AG04450 (cell line): Measurements from ENCODE around the gene SH3PXD2A. TPM values are rescaled to one million over a fixed set of nuclear protein-coding genes. Genes with fewer than 3 reads are reported as not detected.

Source experiments
- CTCF ChIA-PET: fragments of 300-600, 350-600 bp; formaldehyde crosslinking; extraction: SDS; loops from one replicate; lab custom pipeline; 2022; ENCODE audit warnings: antibody characterized with exemption, inconsistent platforms; lab: Charles Lee
- POLR2A ChIA-PET: fragments of 350-600 bp; formaldehyde crosslinking; extraction: SDS; loops from one replicate; lab custom pipeline; 2021; ENCODE audit warnings: antibody characterized with exemption, inconsistent platforms; lab: Yijun Ruan, JAX
- DNase-seq: peaks from one replicate; pipeline ENCODE4 v3.0.0-alpha.2; 2011; ENCODE audit warnings: low read depth, low spot score
- H3K27ac ChIP-seq: one replicate; pipeline ENCODE4 v1.5.1; 2012; ENCODE audit warnings: low read depth, low read length, control low read depth
- H3K27me3 ChIP-seq: one replicate; pipeline ENCODE4 v1.6.0; 2012; ENCODE audit warnings: low read length; ENCODE audit not compliant: control insufficient read depth, insufficient read depth
- H3K4me3 ChIP-seq: 2 replicates; pipeline ENCODE4 v1.5.1; 2011; ENCODE audit warnings: mild to moderate bottlenecking, low read depth, low read length, control low read depth
- H3K9me3 ChIP-seq: 2 replicates; pipeline ENCODE4 v1.5.1; 2012; ENCODE audit warnings: low read length; ENCODE audit not compliant: control insufficient read depth, insufficient read depth
- polyA plus RNA-seq: library from polyadenylated mRNA; depleted of rRNA; stranded (reverse); fragments of >200 nt; gene quantifications from 2 replicates; pipeline ENCODE4 v1.2.3, GENCODE V29; 2011
- TF ChIP-seq, protein P1 (sequence below): IDR thresholded peaks from 2 replicates; pipeline ENCODE4 v1.5.1; 2011; ENCODE audit warnings: low read depth, low read length, control low read depth, inconsistent platforms

Gene SH3PXD2A
- polyA plus RNA-seq, 1 experiment = 22.9 TPM

DNA sequence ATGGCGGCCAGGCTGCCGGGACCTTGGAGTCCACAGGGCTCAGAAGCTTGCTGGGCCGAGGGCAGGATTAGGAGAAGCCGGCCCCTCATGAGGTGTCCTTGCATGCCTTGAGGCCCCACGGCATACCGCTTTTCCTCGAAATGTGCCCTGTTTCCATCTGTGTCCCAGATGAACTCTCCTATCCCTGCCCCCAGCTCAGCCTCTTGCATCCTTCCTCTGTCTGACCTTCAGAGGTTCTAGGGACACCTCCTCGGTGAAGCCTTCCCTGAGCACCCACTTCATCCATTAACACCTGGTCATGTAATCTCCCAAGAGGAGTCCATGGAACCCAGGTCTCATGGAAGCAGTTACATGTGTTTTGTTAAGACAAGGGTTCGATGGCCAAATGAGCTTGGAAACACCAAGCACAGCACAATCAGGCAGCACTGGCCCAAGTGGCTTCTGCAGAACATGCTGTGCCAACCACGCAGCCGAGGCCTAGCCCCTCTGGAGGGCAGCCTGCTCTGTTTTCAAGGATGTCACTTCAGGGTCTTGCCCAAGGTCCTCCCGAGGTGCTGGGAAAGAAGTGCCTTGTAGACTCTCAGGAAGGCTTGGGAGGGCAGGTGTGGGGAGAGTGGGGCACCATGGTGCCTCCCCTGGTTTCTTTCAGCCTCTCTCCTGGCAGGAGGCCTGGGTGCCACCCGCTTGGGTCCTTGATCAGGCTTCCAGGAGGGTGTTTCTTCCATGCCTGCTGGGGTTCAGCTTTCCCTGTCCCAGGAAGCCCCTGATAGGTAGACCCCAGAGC is 237.6 kb downstream of the SH3PXD2A start:
- peak overlapping the region; percentile 70 for H3K27ac ChIP-seq
- ChIA-PET CTCF (interaction anchor here (0.8 to 3.3 kb wide), 4 partner anchors 12 to 68 kb away, joined by 3 to 17 read pairs (median 4); no protein-coding TSS in a partner anchor), POLR2A (interaction anchor here (0.7 kb wide), 1 partner anchor 11 kb away, joined by 3 read pairs; no protein-coding TSS in a partner anchor)
- DNase-seq = no peak
- no peaks in the 10 kb centered on the region for H3K27me3 ChIP-seq
- TF ChIP-seq, protein P1, sequence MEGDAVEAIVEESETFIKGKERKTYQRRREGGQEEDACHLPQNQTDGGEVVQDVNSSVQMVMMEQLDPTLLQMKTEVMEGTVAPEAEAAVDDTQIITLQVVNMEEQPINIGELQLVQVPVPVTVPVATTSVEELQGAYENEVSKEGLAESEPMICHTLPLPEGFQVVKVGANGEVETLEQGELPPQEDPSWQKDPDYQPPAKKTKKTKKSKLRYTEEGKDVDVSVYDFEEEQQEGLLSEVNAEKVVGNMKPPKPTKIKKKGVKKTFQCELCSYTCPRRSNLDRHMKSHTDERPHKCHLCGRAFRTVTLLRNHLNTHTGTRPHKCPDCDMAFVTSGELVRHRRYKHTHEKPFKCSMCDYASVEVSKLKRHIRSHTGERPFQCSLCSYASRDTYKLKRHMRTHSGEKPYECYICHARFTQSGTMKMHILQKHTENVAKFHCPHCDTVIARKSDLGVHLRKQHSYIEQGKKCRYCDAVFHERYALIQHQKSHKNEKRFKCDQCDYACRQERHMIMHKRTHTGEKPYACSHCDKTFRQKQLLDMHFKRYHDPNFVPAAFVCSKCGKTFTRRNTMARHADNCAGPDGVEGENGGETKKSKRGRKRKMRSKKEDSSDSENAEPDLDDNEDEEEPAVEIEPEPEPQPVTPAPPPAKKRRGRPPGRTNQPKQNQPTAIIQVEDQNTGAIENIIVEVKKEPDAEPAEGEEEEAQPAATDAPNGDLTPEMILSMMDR = no peak
- H3K4me3 ChIP-seq = no peak overlapping the region
- no peaks in the 10 kb centered on the region; the same call in 1 of the 2 replicates for H3K9me3 ChIP-seq

DNA sequence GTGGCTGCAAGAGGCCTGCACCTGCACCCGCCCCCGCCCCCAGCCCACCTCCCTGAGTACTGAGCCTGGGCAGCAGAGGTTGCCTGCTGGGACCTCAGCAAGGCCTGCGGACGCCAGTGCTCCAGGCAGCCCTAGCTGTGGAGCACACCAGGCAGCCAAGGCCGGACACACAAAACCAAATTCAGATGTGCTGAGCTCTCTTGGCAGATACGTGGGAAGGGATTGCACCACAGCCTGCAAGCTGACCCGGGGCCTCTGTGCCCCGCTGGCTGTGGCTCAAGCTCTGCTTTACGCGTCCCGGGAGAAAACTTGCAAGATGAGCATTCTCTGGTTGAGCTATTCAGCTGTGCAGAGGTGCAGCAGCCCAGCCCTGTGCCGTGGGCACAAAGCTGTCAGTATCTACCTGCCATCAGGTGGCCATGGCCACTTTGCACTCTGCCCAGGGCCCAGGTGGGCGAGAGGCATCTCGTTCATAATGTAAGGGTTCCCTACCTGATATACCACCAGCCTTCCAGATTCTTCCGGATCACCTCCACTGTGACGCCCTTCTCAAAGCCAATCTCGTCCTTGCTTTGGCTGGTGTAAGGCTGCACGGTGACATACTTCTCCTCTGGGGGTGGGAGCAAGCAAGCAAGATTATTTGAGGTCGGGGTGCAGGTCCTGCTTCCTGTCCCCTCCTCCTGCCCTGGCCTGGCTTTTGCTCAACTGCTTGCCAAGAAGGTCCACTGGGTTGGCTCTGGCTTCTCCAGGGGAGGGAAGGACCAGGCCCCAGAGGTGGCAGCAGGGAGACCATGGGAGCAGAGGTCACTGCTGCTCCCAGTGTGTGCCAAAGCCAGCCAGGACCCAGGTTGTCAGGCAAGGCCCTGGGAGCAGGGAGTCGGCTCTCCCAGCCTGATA is 238.4 kb downstream of the SH3PXD2A start:
- no peak overlapping the region for H3K4me3 ChIP-seq
- ChIA-PET CTCF (interaction anchor here (1.1 to 3.3 kb wide), 3 partner anchors 11 to 69 kb away, joined by 3 to 17 read pairs (median 4); no protein-coding TSS in a partner anchor), POLR2A (interaction anchor here (0.7 to 1.1 kb wide), 3 partner anchors 28 to 230 kb away, joined by 3 to 6 read pairs (median 4); no protein-coding TSS in a partner anchor)
- H3K27ac ChIP-seq = peak overlapping the region; percentile 70
- H3K27me3 ChIP-seq = no peaks in the 10 kb centered on the region
- peak; percentile 73 for DNase-seq
- H3K9me3 ChIP-seq = no peaks in the 10 kb centered on the region; the same call in 1 of the 2 replicates
- TF ChIP-seq, protein P1 = no peak

DNA sequence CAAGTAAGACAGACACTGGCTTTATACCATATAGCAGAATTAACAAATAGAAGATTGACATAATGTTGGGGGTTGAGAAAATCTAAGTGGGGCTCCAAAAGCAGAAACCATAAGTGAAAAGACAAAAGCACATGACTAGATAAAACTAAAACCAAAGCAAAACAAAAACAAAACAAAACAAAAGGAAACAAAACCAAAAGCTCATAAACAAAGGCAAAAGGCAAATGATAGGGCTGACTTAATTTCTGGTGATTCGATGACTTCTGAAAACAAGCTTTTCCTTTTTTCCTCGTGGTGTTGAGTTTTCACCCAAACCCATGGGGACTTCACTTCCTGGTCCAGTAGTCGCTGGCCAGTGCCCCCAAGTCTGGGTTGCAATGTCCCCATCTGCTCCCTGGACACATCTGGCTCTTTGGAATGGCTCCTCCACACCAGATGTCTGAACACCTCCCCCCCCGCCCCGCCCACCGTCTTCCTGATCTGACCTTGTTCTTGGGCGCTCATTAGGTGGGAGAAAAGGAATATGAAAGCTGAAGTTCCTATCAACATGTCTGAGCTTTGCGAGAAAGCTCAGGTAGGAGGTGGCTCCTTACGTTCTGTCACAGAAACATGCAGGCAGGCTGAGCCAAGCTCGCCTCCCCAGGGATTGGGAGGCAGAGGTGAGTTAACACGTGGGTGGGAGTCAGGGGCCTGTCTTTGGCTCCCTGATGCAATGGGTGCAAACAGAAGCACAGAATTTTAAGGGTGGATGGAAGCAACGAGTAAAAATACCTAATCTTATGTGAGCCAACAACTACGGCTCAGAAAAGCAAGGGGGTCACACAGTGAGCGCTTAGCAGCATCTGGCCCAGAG is 240.8 kb downstream of the SH3PXD2A start:
- TF ChIP-seq, protein P1 = no peak
- DNase-seq = no peak
- H3K9me3 ChIP-seq = no peaks in the 10 kb centered on the region; the same call in 1 of the 2 replicates
- peak overlapping the region; percentile 61 for H3K27ac ChIP-seq
- no peaks in the 10 kb centered on the region for H3K27me3 ChIP-seq
- CTCF ChIA-PET = interaction anchor here (0.6 to 6.9 kb wide), 5 partner anchors 9 to 129 kb away, joined by 3 to 50 read pairs (median 11); no protein-coding TSS in a partner anchor
- POLR2A ChIA-PET = interaction anchor here (0.7 to 1.1 kb wide), 5 partner anchors 15 to 114 kb away, joined by 3 to 7 read pairs (median 3); no protein-coding TSS in a partner anchor
- H3K4me3 ChIP-seq = no peak overlapping the region

DNA sequence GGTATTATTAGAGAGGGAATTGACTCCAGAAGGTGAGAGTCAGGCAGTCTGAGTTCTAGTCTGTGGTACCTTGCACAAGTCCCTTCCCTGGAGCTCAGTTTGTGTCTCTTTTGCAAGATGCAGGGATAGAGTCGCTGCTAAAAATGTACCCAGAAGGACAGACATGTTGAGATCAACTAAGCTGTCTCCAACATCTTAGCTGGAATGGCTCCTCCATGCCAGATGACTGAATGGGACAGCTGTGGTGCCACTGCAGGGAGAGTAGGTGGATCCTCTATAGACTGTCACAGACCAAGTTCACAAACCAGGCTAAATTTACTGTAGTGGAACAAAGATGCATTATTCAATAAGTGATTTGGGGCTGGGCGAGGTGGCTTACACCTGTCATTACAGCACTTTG is 241.8 kb downstream of the SH3PXD2A start:
- TF ChIP-seq, protein P1 = no peak
- ChIA-PET POLR2A (interaction anchor here (0.6 to 1.1 kb wide), 2 partner anchors 47 to 91 kb away, joined by 3 to 9 read pairs; no protein-coding TSS in a partner anchor), CTCF (interaction anchor here (2.0 to 6.9 kb wide), 4 partner anchors 8 to 73 kb away, joined by 10 to 50 read pairs (median 12); no protein-coding TSS in a partner anchor)
- H3K27me3 ChIP-seq = no peaks in the 10 kb centered on the region
- no peak for DNase-seq
- no peaks in the 10 kb centered on the region; the same call in 1 of the 2 replicates for H3K9me3 ChIP-seq
- H3K4me3 ChIP-seq = no peak overlapping the region
- H3K27ac ChIP-seq = peak overlapping the region; percentile 21
